Testis (tissue), 3 donors: Measurements from ENCODE around the gene HTR4. TPM values are rescaled to one million over a fixed set of nuclear protein-coding genes. Genes with fewer than 3 reads are reported as not detected.

Source experiments
- DNase-seq: peaks from one replicate; pipeline ENCODE4 v3.0.0-alpha.2; 2019
- H3K27ac ChIP-seq, 2 donors: fragments of 200-600 bp; sonication (generic); one replicate each; pipeline ENCODE4 v1.5.1; 2019
- H3K27me3 ChIP-seq: fragments of 200-600 bp; sonication (generic); one replicate; pipeline ENCODE4 v1.5.1; 2019
- H3K36me3 ChIP-seq: fragments of 200-600 bp; sonication (generic); one replicate; pipeline ENCODE4 v1.5.1; 2017; ENCODE audit warnings: low read depth; ENCODE audit errors: missing control alignments
- H3K4me1 ChIP-seq: fragments of 200-600 bp; sonication (generic); one replicate; pipeline ENCODE4 v1.5.1; 2019
- H3K4me3 ChIP-seq, 2 donors: fragments of 200-600 bp; sonication (generic); one replicate each; pipeline ENCODE4 v1.5.1; 2017 to 2019
- H3K9me3 ChIP-seq: fragments of 200-600 bp; sonication (generic); one replicate; pipeline ENCODE4 v1.5.1; 2017
- POLR2A ChIP-seq: fragments of 450-650 bp; IDR thresholded peaks from one replicate; pipeline ENCODE4 v1.6.1; 2017; ENCODE audit warnings: antibody characterized with exemption, mild to moderate bottlenecking, moderate library complexity
- WGBS, 2 donors: methylation state at CpG; one replicate each; pipeline ENCODE4 v1.1.5; 2018; 5-methylcytosine and 5-hydroxymethylcytosine counted together
- intact Hi-C: fragments of 100-400 bp; cut with DNase I; formaldehyde crosslinking; loops from one replicate; pipeline ENCODE4 v1.15.1; 2023; ENCODE audit warnings: low total_unique reads
- polyA plus RNA-seq: library from polyadenylated mRNA; stranded (reverse); fragments of 350-450 nt; fragmentation: Illumina TruSeq; extraction: RNeasy Lipid Tissue Mini Kit (QIAGEN cat#74804); gene quantifications from one replicate; pipeline ENCODE4 v1.2.3, GENCODE V29; 2014; ENCODE audit warnings: low read depth, low replicate concordance; ENCODE audit not compliant: insufficient read depth
- total RNA-seq, 2 donors: library from RNA; depleted of rRNA; stranded (reverse); fragments of >200 nt; gene quantifications; one replicate each; pipeline ENCODE4 v1.2.3, GENCODE V29; 2016
- TF ChIP-seq, protein P1 (sequence below), 3 experiments: fragments of 450-650 bp in 2 of 3; fragments of 200-600 bp in 1 of 3; sonication (generic) in 1 of 3; IDR thresholded peaks; one replicate each; pipeline ENCODE4 v1.5.1; 2016 to 2019; ENCODE audit warnings: antibody characterized with exemption in 3 of 3, mild to moderate bottlenecking in 2 of 3, moderate library complexity in 1 of 3

HTR4 gene
- total and polyA plus RNA-seq, 3 donors from 2014 or later = 0.17 to 0.63 (median 0.56) TPM

DNA sequence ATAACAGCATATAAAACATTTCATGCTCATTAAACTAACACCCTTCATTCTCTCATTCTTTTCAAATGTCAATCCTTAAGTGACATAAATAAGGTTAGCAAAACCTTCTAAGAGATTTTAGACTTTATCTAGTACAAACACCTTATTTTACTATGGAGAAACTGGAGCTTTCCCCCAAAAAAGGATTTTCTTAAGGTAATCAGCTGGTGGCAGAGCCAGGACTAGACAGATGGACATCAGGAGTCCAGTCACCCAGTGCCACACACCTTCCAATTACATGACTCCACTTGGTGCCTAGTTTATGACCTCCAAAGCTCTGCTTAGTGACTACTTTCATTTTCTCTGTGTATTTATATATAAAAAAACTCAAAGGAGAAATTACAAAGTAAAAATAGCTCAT is 70.2 kb downstream of the HTR4 start:
- no peak overlapping the region for H3K4me3 ChIP-seq
- no peak overlapping the region for H3K27ac ChIP-seq
- intact Hi-C loops = no loop called here
- DNase-seq = no peak
- H3K4me1 ChIP-seq = no peaks in the 10 kb centered on the region
- no peaks in the 10 kb centered on the region for H3K36me3 ChIP-seq
- TF ChIP-seq, protein P1, sequence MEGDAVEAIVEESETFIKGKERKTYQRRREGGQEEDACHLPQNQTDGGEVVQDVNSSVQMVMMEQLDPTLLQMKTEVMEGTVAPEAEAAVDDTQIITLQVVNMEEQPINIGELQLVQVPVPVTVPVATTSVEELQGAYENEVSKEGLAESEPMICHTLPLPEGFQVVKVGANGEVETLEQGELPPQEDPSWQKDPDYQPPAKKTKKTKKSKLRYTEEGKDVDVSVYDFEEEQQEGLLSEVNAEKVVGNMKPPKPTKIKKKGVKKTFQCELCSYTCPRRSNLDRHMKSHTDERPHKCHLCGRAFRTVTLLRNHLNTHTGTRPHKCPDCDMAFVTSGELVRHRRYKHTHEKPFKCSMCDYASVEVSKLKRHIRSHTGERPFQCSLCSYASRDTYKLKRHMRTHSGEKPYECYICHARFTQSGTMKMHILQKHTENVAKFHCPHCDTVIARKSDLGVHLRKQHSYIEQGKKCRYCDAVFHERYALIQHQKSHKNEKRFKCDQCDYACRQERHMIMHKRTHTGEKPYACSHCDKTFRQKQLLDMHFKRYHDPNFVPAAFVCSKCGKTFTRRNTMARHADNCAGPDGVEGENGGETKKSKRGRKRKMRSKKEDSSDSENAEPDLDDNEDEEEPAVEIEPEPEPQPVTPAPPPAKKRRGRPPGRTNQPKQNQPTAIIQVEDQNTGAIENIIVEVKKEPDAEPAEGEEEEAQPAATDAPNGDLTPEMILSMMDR (IDR thresholded peaks at IDR 0.05) = no peak
- no peak for TF ChIP-seq POLR2A
- H3K27me3 ChIP-seq = no peaks in the 10 kb centered on the region
- H3K9me3 ChIP-seq = no peaks in the 10 kb centered on the region

DNA sequence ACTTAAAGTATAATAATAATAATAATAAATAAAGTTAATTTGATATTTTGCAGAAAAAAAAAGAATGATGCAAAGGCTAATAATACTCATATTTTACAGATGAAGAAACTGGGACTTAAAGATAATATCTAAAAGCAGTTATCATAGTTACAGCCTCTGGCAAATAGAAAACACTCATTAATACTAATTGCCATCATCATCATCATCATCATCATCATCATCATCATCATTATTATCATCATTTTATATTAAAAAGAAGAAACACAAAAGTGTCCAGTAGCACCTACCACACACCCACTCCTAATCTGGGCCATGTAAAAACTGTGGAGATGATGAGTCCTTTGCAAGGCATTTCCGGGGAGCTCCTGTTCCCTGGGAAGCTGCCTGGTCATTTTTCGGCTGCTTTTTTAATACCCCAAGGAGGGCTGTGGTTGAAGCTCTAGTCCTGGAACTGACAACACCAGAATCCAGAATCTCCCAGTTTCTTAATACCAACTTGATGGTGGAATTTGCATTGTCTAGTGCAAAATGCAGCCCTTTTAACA is 70.8 kb downstream of the HTR4 start:
- Histone ChIP-seq H3K27ac (no peak overlapping the region), H3K36me3 (no peaks in the 10 kb centered on the region), H3K4me1 (no peaks in the 10 kb centered on the region), H3K27me3 (no peaks in the 10 kb centered on the region), H3K4me3 (no peak overlapping the region), H3K9me3 (no peaks in the 10 kb centered on the region)
- TF ChIP-seq, protein P1 (IDR thresholded peaks at IDR 0.05) = no peak
- no peak for TF ChIP-seq POLR2A
- no peak for DNase-seq
- intact Hi-C loops = no loop called here
- 82 to 87% methylated on average over 2 of the region's 2 CpGs for WGBS, 2 donors

DNA sequence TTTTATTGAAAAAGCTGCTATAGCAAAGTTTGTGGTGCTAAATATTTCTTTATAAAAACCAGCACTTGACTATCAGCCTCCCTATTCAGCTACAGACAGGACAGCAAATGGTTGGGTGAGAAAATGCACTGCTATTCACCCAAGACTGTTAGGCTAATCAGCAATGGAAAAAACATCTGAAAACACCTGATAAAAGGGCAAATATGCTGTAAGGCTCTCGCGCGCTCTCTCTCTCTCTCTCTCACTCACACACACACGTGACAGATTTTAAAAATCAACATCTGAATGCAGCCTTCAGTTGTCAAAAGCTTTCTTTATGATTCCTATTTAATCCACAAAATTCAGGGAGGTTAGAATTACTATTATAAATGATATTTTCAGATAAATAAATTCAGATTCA is 80.2 kb downstream of the HTR4 start:
- intact Hi-C loops = no loop called here
- no peaks in the 10 kb centered on the region for H3K27me3 ChIP-seq
- H3K36me3 ChIP-seq = no peaks in the 10 kb centered on the region
- no peak for TF ChIP-seq POLR2A
- TF ChIP-seq, protein P1 (IDR thresholded peaks at IDR 0.05) = no peak
- no peaks in the 10 kb centered on the region for H3K4me1 ChIP-seq
- 68 to 74% methylated on average over 4 of the region's 4 CpGs for WGBS, 2 donors
- H3K4me3 ChIP-seq = no peak overlapping the region
- no peak overlapping the region for H3K27ac ChIP-seq
- no peaks in the 10 kb centered on the region for H3K9me3 ChIP-seq
- no peak for DNase-seq

DNA sequence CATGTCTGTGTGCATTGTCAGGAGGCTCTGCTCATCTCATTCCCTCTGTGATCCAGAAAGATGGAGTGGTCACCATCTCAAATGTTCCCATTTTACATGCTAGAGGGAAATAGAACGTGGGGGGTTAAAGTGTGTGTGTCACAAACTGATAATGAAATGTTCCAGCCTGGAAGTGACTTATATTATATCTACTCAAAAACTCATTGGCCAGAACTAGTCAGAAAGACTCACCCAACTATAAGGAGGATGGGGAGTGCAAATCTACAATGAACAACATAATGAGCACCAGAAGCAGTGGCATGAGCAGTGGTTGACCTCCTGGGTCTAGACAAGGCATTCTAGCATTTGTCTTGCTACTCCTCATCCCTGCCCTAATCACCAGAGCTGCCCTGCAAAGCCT is 81.0 kb downstream of the HTR4 start:
- intact Hi-C loops = no loop called here

DNA sequence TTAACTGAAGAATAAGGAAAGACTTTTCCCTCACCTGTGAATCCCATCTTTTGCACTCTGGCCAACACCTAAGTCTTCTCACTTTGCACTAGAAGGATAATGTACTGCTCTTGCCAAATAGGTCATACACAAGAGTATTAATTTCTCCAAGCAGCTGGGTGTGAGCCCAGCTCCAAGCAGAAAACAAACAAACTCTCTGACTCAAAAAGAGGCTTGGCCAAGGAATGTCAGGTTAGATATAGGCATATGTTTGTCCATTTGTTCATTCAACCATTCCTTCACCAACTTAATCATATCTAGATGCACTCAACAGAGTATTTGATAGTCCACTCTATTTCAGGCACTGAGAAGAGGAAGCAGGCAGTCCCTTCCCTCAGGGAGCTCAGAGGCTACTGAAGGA is 84.4 kb downstream of the HTR4 start:
- H3K4me3 ChIP-seq = no peak overlapping the region
- H3K27ac ChIP-seq = no peak overlapping the region
- intact Hi-C loops = no loop called here
- no peaks in the 10 kb centered on the region for H3K36me3 ChIP-seq
- H3K9me3 ChIP-seq = no peaks in the 10 kb centered on the region
- TF ChIP-seq, protein P1 (IDR thresholded peaks at IDR 0.05) = no peak
- no peak for TF ChIP-seq POLR2A
- H3K4me1 ChIP-seq = no peaks in the 10 kb centered on the region
- DNase-seq = no peak
- no peaks in the 10 kb centered on the region for H3K27me3 ChIP-seq

More for the DNA sequence above, 81.0 kb downstream of the HTR4 start:
- Histone ChIP-seq H3K9me3 (no peaks in the 10 kb centered on the region), H3K4me3 (no peak overlapping the region), H3K27me3 (no peaks in the 10 kb centered on the region), H3K4me1 (no peaks in the 10 kb centered on the region), H3K36me3 (no peaks in the 10 kb centered on the region), H3K27ac (no peak overlapping the region)
- WGBS, 2 donors = 81 to 89% methylated on average over 1 of the region's 1 CpG
- no peak for DNase-seq
- TF ChIP-seq, protein P1 (IDR thresholded peaks at IDR 0.05) = no peak
- TF ChIP-seq POLR2A = no peak
